GM12872 (cell line): ENCODE measurements around the gene MYO7A.

ENCODE experiments used
- TF ChIP-seq, protein P1 (sequence below): IDR thresholded peaks from 3 replicates; pipeline ENCODE4 v1.5.1; 2011; ENCODE audit warnings: low read depth, mild to moderate bottlenecking, low read length, moderate library complexity; ENCODE audit not compliant: insufficient read depth

MYO7A gene

DNA sequence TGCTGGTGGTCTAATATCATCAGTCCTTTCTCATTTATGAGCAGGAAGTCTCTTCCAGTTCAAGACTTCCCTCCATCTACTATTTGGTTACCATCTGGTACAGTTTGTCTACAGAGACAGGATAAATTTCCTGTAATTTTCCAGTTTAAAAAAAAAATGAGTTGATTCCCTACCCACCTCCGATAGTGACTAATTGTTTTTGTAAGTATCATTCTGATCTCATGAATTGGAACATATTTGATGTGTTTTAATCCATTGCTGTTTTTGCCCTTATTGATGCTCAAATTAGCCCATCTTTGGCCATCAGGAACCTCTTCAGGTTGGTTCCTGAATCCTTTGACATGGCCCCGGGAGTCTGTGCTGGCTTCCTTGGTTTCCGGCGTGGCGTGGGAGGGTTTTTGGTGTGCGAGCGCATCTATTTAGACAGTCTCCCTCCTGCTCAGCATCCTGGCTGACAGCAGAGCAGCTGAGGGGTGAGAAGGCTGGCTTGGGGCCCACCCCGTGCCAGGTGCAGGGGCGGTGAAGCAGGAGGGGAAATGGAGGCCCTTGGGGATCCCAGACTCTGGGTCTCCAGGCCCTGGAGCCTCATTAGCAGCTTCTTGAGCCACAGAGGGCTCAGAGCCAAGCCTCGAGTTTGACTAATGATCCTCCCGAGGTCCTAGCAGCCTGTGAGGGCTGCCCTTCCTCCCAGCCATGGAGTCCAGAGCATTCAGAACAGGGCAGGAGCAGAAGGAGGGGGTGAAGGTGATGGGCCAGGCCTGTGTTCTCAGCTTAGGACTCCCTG, 18.6 kb upstream of the MYO7A start:
- TF ChIP-seq, protein P1, sequence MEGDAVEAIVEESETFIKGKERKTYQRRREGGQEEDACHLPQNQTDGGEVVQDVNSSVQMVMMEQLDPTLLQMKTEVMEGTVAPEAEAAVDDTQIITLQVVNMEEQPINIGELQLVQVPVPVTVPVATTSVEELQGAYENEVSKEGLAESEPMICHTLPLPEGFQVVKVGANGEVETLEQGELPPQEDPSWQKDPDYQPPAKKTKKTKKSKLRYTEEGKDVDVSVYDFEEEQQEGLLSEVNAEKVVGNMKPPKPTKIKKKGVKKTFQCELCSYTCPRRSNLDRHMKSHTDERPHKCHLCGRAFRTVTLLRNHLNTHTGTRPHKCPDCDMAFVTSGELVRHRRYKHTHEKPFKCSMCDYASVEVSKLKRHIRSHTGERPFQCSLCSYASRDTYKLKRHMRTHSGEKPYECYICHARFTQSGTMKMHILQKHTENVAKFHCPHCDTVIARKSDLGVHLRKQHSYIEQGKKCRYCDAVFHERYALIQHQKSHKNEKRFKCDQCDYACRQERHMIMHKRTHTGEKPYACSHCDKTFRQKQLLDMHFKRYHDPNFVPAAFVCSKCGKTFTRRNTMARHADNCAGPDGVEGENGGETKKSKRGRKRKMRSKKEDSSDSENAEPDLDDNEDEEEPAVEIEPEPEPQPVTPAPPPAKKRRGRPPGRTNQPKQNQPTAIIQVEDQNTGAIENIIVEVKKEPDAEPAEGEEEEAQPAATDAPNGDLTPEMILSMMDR = no peak

DNA sequence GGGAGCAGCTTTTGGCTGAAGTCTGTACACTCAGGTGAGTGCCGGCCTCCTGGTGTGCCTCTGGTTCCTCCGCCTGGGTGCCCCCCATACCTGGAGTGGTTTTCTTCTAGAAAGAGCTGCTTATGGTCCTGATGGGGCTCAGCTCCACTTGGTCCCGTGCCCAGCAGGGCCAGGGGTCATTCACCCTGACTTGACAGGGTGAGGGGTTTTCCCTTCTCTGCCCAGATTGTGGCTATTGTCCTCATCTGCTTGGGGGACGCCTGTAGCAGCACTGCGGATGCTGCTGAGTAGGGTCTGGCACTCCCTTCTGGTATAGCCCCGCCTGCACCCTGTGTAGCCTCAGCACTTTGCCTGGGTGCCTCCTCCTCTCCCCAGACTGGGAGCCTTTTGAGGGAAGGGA, 17.2 kb upstream of the MYO7A start:
- TF ChIP-seq, protein P1 = no peak

DNA sequence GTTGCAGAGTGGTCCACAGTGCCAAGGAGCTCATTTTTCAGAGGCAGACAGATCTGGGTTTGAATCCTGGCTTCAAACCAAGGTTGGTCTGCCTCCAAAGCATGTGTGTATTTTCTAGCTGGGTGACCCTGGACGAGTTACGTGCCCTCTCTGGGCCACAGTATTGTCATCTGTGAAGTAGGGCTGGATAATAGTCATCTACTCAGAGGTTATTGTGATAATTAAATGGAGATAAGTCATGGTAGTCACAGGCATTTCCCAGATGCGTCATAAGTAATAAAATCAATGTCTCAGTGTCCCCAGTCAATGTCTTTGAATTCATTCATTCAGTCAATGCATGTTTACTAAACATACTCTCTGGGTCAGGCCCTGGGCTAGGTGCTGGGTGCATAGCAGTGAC, 16.8 kb upstream of the MYO7A start:
- TF ChIP-seq, protein P1 = no peak

DNA sequence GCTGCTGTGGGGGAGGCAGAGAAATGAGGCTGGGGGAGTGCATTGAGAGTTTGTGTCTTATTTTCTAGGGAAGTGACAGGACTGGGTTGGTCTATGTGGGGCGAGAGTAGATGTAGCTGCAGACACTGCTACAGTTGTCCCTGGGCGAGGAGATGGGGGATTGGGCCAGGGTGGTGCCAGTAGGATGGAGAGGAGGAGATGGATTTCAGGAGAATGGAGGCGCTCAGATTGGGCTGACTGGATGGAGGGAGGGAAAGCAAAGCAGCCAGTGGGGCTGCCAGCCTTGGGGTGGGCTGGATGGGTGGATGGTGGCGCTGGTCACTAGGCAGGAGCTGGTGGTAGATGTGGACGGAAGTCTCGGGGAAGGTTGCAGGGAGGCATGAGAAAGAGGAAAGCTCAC, 16.1 kb upstream of the MYO7A start:
- TF ChIP-seq, protein P1 = no peak

DNA sequence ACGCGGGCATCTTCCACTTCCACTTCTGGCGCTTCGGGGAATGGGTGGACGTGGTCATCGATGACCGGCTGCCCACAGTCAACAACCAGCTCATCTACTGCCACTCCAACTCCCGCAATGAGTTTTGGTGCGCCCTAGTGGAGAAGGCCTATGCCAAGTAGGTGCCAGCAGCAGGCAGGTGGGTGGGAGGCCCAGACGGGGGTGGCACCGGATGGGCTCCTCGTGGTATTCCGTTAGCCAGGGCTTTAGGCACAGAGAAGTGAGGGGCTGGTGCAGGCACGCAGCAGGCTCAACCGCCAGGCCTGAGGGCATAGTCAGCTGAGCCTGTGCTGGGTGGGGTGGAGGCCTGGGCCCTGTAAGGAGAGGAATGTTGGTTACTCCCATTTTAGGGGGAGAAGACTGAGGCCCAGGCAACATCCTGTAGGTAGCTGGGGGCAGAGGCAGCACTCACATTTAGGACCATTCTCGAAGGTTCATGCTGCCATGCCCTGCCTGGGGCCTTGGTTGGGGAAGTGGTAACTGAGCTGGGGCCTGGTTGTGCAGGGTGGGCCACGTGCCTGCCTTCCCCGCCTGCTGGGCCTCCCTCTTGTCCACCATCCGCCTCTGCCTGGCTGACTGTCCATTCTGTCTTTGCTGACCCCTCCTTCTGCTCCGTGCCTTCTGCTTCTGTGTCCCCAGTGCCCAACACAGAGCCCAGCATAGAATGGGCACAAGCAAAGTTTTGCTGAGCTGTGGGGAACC, 15.2 kb upstream of the MYO7A start:
- TF ChIP-seq, protein P1 = no peak

DNA sequence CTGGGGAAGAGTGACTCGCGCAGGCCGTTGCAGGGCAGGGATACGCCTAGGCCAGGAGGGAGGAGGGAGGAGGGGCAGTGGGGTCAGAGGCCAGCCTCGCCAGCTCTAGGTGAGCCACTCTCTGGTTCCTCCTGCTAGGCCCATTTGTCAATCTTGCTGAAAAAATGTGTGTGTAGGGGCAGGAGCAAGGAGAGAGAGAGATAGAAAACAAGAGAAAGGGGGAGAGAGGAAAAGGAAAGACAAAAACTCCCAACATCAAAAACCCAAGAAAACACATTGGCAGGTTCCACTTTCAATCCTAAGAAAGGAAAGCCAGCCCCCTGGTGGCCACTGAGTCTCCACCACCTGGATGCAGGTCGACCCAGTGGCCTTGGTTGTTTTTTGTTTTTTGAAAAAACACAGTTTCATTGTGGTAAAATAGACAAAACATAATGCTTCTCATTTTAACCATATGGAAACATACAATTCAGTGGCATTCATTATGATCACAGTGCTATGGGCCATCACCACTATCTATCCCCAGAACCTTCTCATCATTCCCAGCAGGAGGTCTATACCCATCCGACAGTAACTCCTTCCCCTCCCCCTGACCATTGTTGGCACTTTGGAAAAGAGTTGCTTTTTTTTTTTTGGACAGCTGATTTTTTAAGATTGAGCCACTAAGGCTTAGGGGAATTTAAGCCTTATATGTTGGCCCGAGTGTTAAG, 14.5 kb upstream of the MYO7A start:
- TF ChIP-seq, protein P1 = peak; percentile 66

DNA sequence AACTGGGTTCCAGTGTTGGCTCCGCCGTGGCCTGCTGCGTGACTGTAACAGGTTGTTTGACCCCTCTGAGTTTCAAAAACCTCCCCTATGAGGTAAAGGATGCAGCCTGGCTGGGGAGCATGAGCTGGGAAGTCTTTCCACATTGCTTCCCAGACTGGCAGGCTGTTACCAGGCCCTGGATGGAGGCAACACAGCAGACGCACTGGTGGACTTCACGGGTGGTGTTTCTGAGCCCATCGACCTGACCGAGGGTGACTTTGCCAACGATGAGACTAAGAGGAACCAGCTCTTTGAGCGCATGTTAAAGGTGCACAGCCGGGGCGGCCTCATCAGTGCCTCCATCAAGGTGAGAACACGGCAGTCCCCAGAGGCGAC, 14.0 kb upstream of the MYO7A start:
- TF ChIP-seq, protein P1 = no peak
